HCT116 (cell line): Measurements from ENCODE around the gene CAPZB. TPM values are rescaled to one million over a fixed set of nuclear protein-coding genes. Genes with fewer than 3 reads are reported as not detected.

ENCODE experiments used
- ATAC-seq: fragments of 200-7000 bp; cut with Tn5 transposase; 2 replicates; pipeline ENCODE4 v1.9.1; 2020; ENCODE audit warnings: mild to moderate bottlenecking, moderate library complexity
- BruUV-seq: library from RNA; stranded (reverse); fragments of 400-500 nt; replicated peaks from 2 replicates; lab custom pipeline; 2021; lab: Mats Ljungman, UMichigan
- CTCF ChIA-PET: fragments of 300-600 bp; sonication (Branson Sonifier 250); formaldehyde crosslinking; loops from one replicate; lab custom pipeline; 2021; ENCODE audit warnings: antibody characterized with exemption; lab: Charles Lee
- POLR2A ChIA-PET: fragments of 300-600, 350-600 bp; sonication (Branson Sonifier 250); formaldehyde crosslinking; loops from one replicate; lab custom pipeline; 2021; ENCODE audit warnings: antibody characterized with exemption; lab: Charles Lee
- RAD21 ChIA-PET, 2 experiments: fragments of 300-600 bp; sonication (Branson Sonifier 250); formaldehyde crosslinking; loops; one replicate each; lab custom pipeline; 2023; ENCODE audit warnings: low total read pairs in 2 of 2; ENCODE audit not compliant: uncharacterized antibody in 2 of 2, unreplicated experiment in 2 of 2, low non-redundant PET in 1 of 2; lab: Charles Lee
- DNase-seq: peaks from one replicate; pipeline ENCODE4 v3.0.0-alpha.2; 2010; ENCODE audit warnings: low read depth, low spot score
- H2AFZ ChIP-seq: fragments of 200-600 bp; shearing (Covaris generic), sonication (generic); 2 replicates; pipeline ENCODE4 v1.6.1; 2017; ENCODE audit warnings: low read depth, mixed run types, mixed read lengths, antibody characterized with exemption, low read length; ENCODE audit not compliant: poor library complexity, severe bottlenecking
- H3K27ac ChIP-seq: 2 replicates; pipeline ENCODE4 v1.5.1; 2012; ENCODE audit warnings: low read depth, low read length
- H3K27me3 ChIP-seq: fragments of 200-600 bp; sonication (generic); 2 replicates; pipeline ENCODE4 v1.6.1; 2016; ENCODE audit warnings: mixed run types, low read length, mixed read lengths; ENCODE audit not compliant: insufficient read depth
- H3K36me3 ChIP-seq, 2 experiments: fragments of 200-500 bp in 1 of 2; fragments of 200-600 bp in 1 of 2; sonication (Bioruptor generic) in 1 of 2; sonication (generic) in 1 of 2; 2 replicates each; pipeline versions ENCODE4 v1.5.1 to v1.6.1; 2014 to 2016; ENCODE audit warnings: low read length in 2 of 2, inconsistent platforms in 1 of 2, mixed read lengths in 1 of 2, mixed run types in 1 of 2; ENCODE audit not compliant: insufficient read depth in 2 of 2, control insufficient read depth in 1 of 2
- H3K4me1 ChIP-seq, 2 experiments: fragments of 200-600 bp in 1 of 2; sonication (generic) in 1 of 2; 2 replicates each; pipeline versions ENCODE4 v1.5.1 to v1.6.1; 2012 to 2017; ENCODE audit warnings: low read length in 2 of 2, inconsistent platforms in 1 of 2, mild to moderate bottlenecking in 1 of 2, mixed read lengths in 1 of 2, mixed run types in 1 of 2, moderate library complexity in 1 of 2; ENCODE audit not compliant: insufficient read depth in 2 of 2, control insufficient read depth in 1 of 2
- H3K4me2 ChIP-seq: fragments of 200-600 bp; sonication (generic); 2 replicates; pipeline ENCODE4 v1.6.1; 2017; ENCODE audit warnings: mixed run types, low read length, mixed read lengths
- H3K4me3 ChIP-seq, 2 experiments: fragments of 200-600 bp in 1 of 2; sonication (generic) in 1 of 2; replicated peaks in 1 of 2; 2 replicates each; pipeline ENCODE4 v1.5.1; 2011 to 2016; ENCODE audit warnings: low read length in 2 of 2, control low read depth in 1 of 2, low read depth in 1 of 2, mild to moderate bottlenecking in 1 of 2, mixed read lengths in 1 of 2, mixed run types in 1 of 2
- H3K79me2 ChIP-seq: fragments of 200-600 bp; sonication (generic); 2 replicates; pipeline ENCODE4 v1.6.1; 2017; ENCODE audit warnings: mild to moderate bottlenecking, mixed run types, low read length, moderate library complexity, mixed read lengths; ENCODE audit not compliant: insufficient read depth
- H3K9ac ChIP-seq: fragments of 200-600 bp; sonication (generic); 2 replicates; pipeline ENCODE4 v1.6.1; 2016; ENCODE audit warnings: low read length, mixed read lengths
- H3K9me2 ChIP-seq: fragments of 200-600 bp; sonication (generic), shearing (Covaris generic); 2 replicates; pipeline ENCODE4 v1.6.1; 2017; ENCODE audit warnings: mixed run types, mild to moderate bottlenecking, moderate library complexity; ENCODE audit not compliant: insufficient read depth
- H3K9me3 ChIP-seq, 2 experiments: fragments of 200-500 bp in 1 of 2; fragments of 200-600 bp in 1 of 2; sonication (Bioruptor generic) in 1 of 2; sonication (generic) in 1 of 2; 2 replicates each; pipeline ENCODE4 v1.6.1; 2014 to 2017; ENCODE audit warnings: low read length in 2 of 2, mixed read lengths in 2 of 2, inconsistent platforms in 1 of 2, low read depth in 1 of 2, mild to moderate bottlenecking in 1 of 2, mixed run types in 1 of 2, moderate library complexity in 1 of 2; ENCODE audit not compliant: control insufficient read depth in 1 of 2, insufficient read depth in 1 of 2
- H4K20me1 ChIP-seq: fragments of 200-600 bp; sonication (generic), shearing (Covaris generic); 2 replicates; pipeline ENCODE4 v1.6.1; 2017; ENCODE audit warnings: mixed run types, mild to moderate bottlenecking, moderate library complexity; ENCODE audit not compliant: insufficient read depth
- ATF3 ChIP-seq: IDR thresholded peaks from 2 replicates; pipeline ENCODE4 v1.6.1; 2012
- CBX3 ChIP-seq: IDR thresholded peaks from 2 replicates; pipeline ENCODE4 v1.6.1; 2012; ENCODE audit warnings: low read depth
- EGR1 ChIP-seq: IDR thresholded peaks from 2 replicates; pipeline ENCODE4 v1.6.1; 2012; ENCODE audit warnings: low read depth
- ELF1 ChIP-seq: IDR thresholded peaks from 2 replicates; pipeline ENCODE4 v1.6.1; 2012; ENCODE audit warnings: low read depth, borderline replicate concordance
- FOSL1 ChIP-seq: IDR thresholded peaks from 2 replicates; pipeline ENCODE4 v1.6.1; 2012; ENCODE audit warnings: low read depth
- JUND ChIP-seq: IDR thresholded peaks from 2 replicates; pipeline ENCODE4 v1.6.1; 2012
- POLR2A ChIP-seq: IDR thresholded peaks from 2 replicates; pipeline ENCODE4 v1.7.0; 2011; ENCODE audit warnings: borderline replicate concordance; ENCODE audit not compliant: insufficient read depth, insufficient read length; ENCODE audit errors: extremely low read depth
- TCF7L2 ChIP-seq: IDR thresholded peaks from 2 replicates; pipeline ENCODE4 v1.7.0; 2011; ENCODE audit warnings: borderline replicate concordance, inconsistent platforms; ENCODE audit not compliant: insufficient read depth, insufficient read length; ENCODE audit errors: extremely low read depth
- ZFX ChIP-seq: fragments of 450-650 bp; IDR thresholded peaks from 2 replicates; pipeline ENCODE4 v1.6.1; 2017
- intact Hi-C: fragments of 100-400 bp; cut with micrococcal nuclease; formaldehyde crosslinking; loops from 2 replicates; pipeline ENCODE4 v1.10.0; 2022
- total RNA-seq: library from RNA; stranded (reverse); gene quantifications from one replicate; pipeline ENCODE4 v1.2.1, GENCODE V29; 2021; ENCODE audit not compliant: unreplicated experiment

The CAPZB gene
- total RNA-seq, 1 experiment from 2014 or later: 203 TPM

- ChIA-PET POLR2A (interaction anchor here (0.7 kb wide), 1 partner anchor 173 kb away, joined by 3 read pairs; no protein-coding TSS in a partner anchor), CTCF (interaction anchor here (1.4 kb wide), 1 partner anchor 168 kb away, joined by 5 read pairs; no protein-coding TSS in a partner anchor), RAD21 (no interaction called here)
- Histone ChIP-seq H3K27me3 (no peaks in the 10 kb centered on the region), H3K4me1 (no peaks in the 10 kb centered on the region), H3K36me3 (peaks cover 4 to 16% of the 10 kb centered on the region in 2 experiments; a peak in 2 of 4 replicates), H3K4me2 (no peak overlapping the region), H4K20me1 (no peaks in the 10 kb centered on the region; the same call in 1 of the 2 replicates), H3K9ac (no peak overlapping the region), H2AFZ (no peak overlapping the region), H3K9me3 (no peaks in the 10 kb centered on the region), H3K9me2 (no peaks in the 10 kb centered on the region), H3K79me2 (peaks cover 49% of the 10 kb centered on the region), H3K4me3 (no peak overlapping the region), H3K27ac (no peak overlapping the region)
- intact Hi-C loops: no loop called here
- TF ChIP-seq JUND (no peak), ZFX (no peak), POLR2A (no peak), ELF1 (no peak), EGR1 (no peak)
- BruUV-seq: no TSS peak
- DNase-seq (no peak), ATAC-seq (no peak)
Measured at GRCh38 chr1:19413999-19414398, 71.3 kb downstream of the CAPZB start.

GRCh38 chr1:19412654-19413053, 72.7 kb downstream of the CAPZB start:
- peaks cover 0 to 4% of the 10 kb centered on the region in 2 experiments; a peak in 2 of 4 replicates for H3K36me3 ChIP-seq
- intact Hi-C loops: no loop called here
- POLR2A ChIA-PET: no interaction called here

More at GRCh38 chr1:19412654-19413053, 72.7 kb downstream of the CAPZB start:
- no peak overlapping the region for H3K4me2 ChIP-seq
- no peak overlapping the region for H3K27ac ChIP-seq
- no peaks in the 10 kb centered on the region for H3K4me1 ChIP-seq
- CTCF ChIA-PET: interaction anchor here (1.4 kb wide), 1 partner anchor 170 kb away, joined by 5 read pairs; no protein-coding TSS in a partner anchor
- H3K9ac ChIP-seq: no peak overlapping the region
- no peaks in the 10 kb centered on the region for H3K27me3 ChIP-seq
- DNase-seq: no peak
- no TSS peak for BruUV-seq
- peaks cover 62% of the 10 kb centered on the region for H3K79me2 ChIP-seq
- RAD21 ChIA-PET: interaction anchor here in 1 of 2 experiments (0.6 kb wide), 1 partner anchor 217 kb away, joined by 3 read pairs; no protein-coding TSS in a partner anchor
- H2AFZ ChIP-seq: no peak overlapping the region
- TF ChIP-seq ATF3 (no peak), TCF7L2 (no peak), JUND (no peak), CBX3 (no peak), FOSL1 (no peak)
- H3K9me2 ChIP-seq: no peaks in the 10 kb centered on the region
- H3K9me3 ChIP-seq: no peaks in the 10 kb centered on the region
- ATAC-seq: no peak
- no peak overlapping the region for H3K4me3 ChIP-seq
- H4K20me1 ChIP-seq: no peaks in the 10 kb centered on the region; the same call in 1 of the 2 replicates
